IMR-90 (cell line): Measurements from ENCODE around the gene MTMR4. TPM values are rescaled to one million over a fixed set of nuclear protein-coding genes. Genes with fewer than 3 reads are reported as not detected.

Experiments
- polyA plus RNA-seq, 3 experiments: library from polyadenylated mRNA; depleted of rRNA; stranded (reverse); fragments of >200 nt; gene quantifications; 2 replicates each; pipeline ENCODE4 v1.2.3, GENCODE V29; 2012; ENCODE audit warnings: low replicate concordance in 1 of 3
- total RNA-seq: library from RNA; depleted of rRNA; stranded (reverse); fragments of >200 nt; gene quantifications from 2 replicates; pipeline ENCODE4 v1.2.3, GENCODE V29; 2012; rRNA removed

Gene MTMR4
- total and polyA plus RNA-seq, 2 of the 4 experiments (the other 2 are of a cell fraction), result 13.2 to 42.5 TPM

Other genes with a start within 250 kb of the MTMR4 start
- not detected in 2 replicates for gene MPO, start 233.7 kb downstream of the MTMR4 start, total RNA-seq
- not detected in 2 replicates for gene MPO, start 233.7 kb downstream of the MTMR4 start, polyA plus RNA-seq (2012; rRNA removed)
- gene TSPOAP1, start 185.8 kb downstream of the MTMR4 start, total RNA-seq, result 0.56 and 0.90 TPM in 2 replicates
- gene TSPOAP1, start 185.8 kb downstream of the MTMR4 start, polyA plus RNA-seq (2012; rRNA removed), result 1.2 and 1.6 TPM in 2 replicates
- gene SUPT4H1, start 162.4 kb downstream of the MTMR4 start, total RNA-seq, result 51.6 and 83.6 TPM in 2 replicates
- gene SUPT4H1, start 162.4 kb downstream of the MTMR4 start, polyA plus RNA-seq (2012; rRNA removed), result 97.3 and 129 TPM in 2 replicates
- gene RNF43, start 97.1 kb downstream of the MTMR4 start, total RNA-seq, result under 0.01 TPM in 2 replicates
- not detected in 2 replicates for gene RNF43, start 97.1 kb downstream of the MTMR4 start, polyA plus RNA-seq (2012; rRNA removed)
- gene HSF5, start 26.2 kb downstream of the MTMR4 start, total RNA-seq, result not detected in 2 replicates
- gene HSF5, start 26.2 kb downstream of the MTMR4 start, polyA plus RNA-seq (2012; rRNA removed), result not detected in 2 replicates
- not detected in 2 replicates for gene TEX14, start 177.4 kb upstream of the MTMR4 start, total RNA-seq
- not detected in 2 replicates for gene TEX14, start 177.4 kb upstream of the MTMR4 start, polyA plus RNA-seq (2012; rRNA removed)
- gene RAD51C, start 178.0 kb upstream of the MTMR4 start, total RNA-seq, result 21.1 and 28.6 TPM in 2 replicates
- gene RAD51C, start 178.0 kb upstream of the MTMR4 start, polyA plus RNA-seq (2012; rRNA removed), result 21.4 and 28.3 TPM in 2 replicates
- under 0.01 TPM in 2 replicates for gene PPM1E, start 241.2 kb upstream of the MTMR4 start, total RNA-seq
- 0.03 and 0.05 TPM in 2 replicates for gene PPM1E, start 241.2 kb upstream of the MTMR4 start, polyA plus RNA-seq (2012; rRNA removed)